Adrenal gland (tissue), 5 donors: ENCODE results near the gene RASA3.

Source experiments
- CTCF ChIP-seq, 6 experiments: fragments of 450-650 bp in 4 of 6; fragments of 200-600 bp in 2 of 6; sonication (generic) in 1 of 6; IDR thresholded peaks; 1 replicate in 5 of 6; 2 replicates in 1 of 6; pipeline versions ENCODE4 v1.5.1 to v1.8.0; 2016 to 2021; ENCODE audit warnings: antibody characterized with exemption in 6 of 6, mild to moderate bottlenecking in 2 of 6, moderate library complexity in 1 of 6
- POLR2A ChIP-seq, 2 donors: fragments of 450-650 bp; IDR thresholded peaks; one replicate each; pipeline ENCODE4 v1.6.1; 2017; ENCODE audit warnings: antibody characterized with exemption in 2 of 2, mild to moderate bottlenecking in 2 of 2, moderate library complexity in 1 of 2
- donor health status: DM: no; HTN: no; CAD: no.

GRCh38 chr13:113942591-113943103 lies 189.8 kb downstream of the RASA3 start:
- TF ChIP-seq CTCF (IDR thresholded peaks at IDR 0.05) (no peak), POLR2A (IDR thresholded peaks at IDR 0.05) (no peak)
